ENCODE measurements around the gene GALNT16. TPM values are rescaled to one million over a fixed set of nuclear protein-coding genes. Genes with fewer than 3 reads are reported as not detected.

Gene GALNT16
- total and polyA plus RNA-seq, 2 donors (not counting 1 experiment from before 2014, with no cell fraction given): 0.09 to 3.4 TPM

DNA sequence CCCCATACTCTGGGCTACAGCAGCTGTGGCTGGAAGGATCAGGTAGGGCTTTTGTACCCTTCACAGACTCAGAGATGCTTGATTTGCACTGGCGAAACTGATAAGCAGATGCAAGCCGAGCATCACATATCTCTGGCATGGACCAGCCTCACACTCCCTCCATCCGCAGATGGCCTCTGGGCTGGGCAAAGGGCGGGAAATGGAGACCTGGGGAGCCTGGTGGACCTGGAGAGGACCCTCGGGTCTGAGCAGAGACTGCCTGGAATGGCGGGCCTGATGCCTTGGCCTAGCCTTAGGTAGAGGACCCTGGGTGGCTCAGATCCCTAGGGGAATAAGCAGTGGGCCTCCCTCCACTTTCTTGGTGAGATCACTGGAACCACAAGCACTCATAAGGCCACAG lies 53.2 kb downstream of the GALNT16 start:
- no peak for ATAC-seq (ENCODE audit: low read depth)
- Histone ChIP-seq H3K36me3 (replicated peaks in 1 of 2; ENCODE audit: control extremely low read depth in 1 of 2, control insufficient read depth in 1 of 2, extremely low read depth in 1 of 2, insufficient read depth in 2 of 2, low read length in 1 of 2) (no peaks in the 10 kb centered on the region), H3K27ac (ENCODE audit: low read length in 2 of 2) (no peak overlapping the region), H3K9ac (ENCODE audit: low read length) (no peak overlapping the region), H3K9me3 (ENCODE audit: control extremely low read depth in 1 of 3, control insufficient read depth in 2 of 3, insufficient read depth in 1 of 3, low read length in 2 of 3) (peaks cover 0 to 8% (median 0%) of the 10 kb centered on the region in 3 donors), H3K79me2 (ENCODE audit: control insufficient read depth, insufficient read depth, low read length) (no peaks in the 10 kb centered on the region), H4K20me1 (ENCODE audit: control insufficient read depth, insufficient read depth, low read length, poor library complexity, severe bottlenecking) (no peaks in the 10 kb centered on the region), H2AFZ (ENCODE audit: insufficient read depth, low read depth, low read length, poor library complexity, severe bottlenecking) (no peak overlapping the region), H3K4me3 (ENCODE audit: control extremely low read depth in 1 of 5, extremely low read depth in 1 of 5, insufficient read depth in 1 of 5, low read depth in 2 of 5, low read length in 4 of 5) (no peak overlapping the region), H3K4me1 (ENCODE audit: control insufficient read depth in 2 of 2, insufficient read depth in 2 of 2, low read length in 2 of 2) (peaks cover 4 to 7% of the 10 kb centered on the region in 2 donors), H3K27me3 (replicated peaks in 1 of 4; ENCODE audit: control extremely low read depth in 1 of 4, control insufficient read depth in 3 of 4, insufficient read depth in 4 of 4, low read length in 3 of 4) (peaks cover 0 to 14% (median 5%) of the 10 kb centered on the region in 4 experiments), H3K4me2 (replicated peaks; ENCODE audit: low read depth, low read length, poor library complexity, severe bottlenecking) (no peak overlapping the region)
- intact Hi-C loops (cut with micrococcal nuclease): no loop called here
- WGBS (ENCODE audit: insufficient coverage): 100% methylated on average over 6 of the region's 6 CpGs
- Mint-ChIP-seq H3K9me3 (ENCODE audit: insufficient read depth) (peaks cover 7% of the 10 kb centered on the region), H3K27me3 (peaks cover 18% of the 10 kb centered on the region), H3K4me3 (no peak overlapping the region), H3K27ac (no peak overlapping the region), H3K4me1 (peaks cover 15% of the 10 kb centered on the region)
- DNase-seq: no peak
- ChIA-PET POLR2A (no interaction called here), CTCF (no interaction called here)
- no peak for TF ChIP-seq EZH2 (IDR thresholded peaks at IDR 0.05; ENCODE audit: borderline replicate concordance, insufficient read depth, low read depth, low read length, poor library complexity, severe bottlenecking)
- TF ChIP-seq, protein P1, sequence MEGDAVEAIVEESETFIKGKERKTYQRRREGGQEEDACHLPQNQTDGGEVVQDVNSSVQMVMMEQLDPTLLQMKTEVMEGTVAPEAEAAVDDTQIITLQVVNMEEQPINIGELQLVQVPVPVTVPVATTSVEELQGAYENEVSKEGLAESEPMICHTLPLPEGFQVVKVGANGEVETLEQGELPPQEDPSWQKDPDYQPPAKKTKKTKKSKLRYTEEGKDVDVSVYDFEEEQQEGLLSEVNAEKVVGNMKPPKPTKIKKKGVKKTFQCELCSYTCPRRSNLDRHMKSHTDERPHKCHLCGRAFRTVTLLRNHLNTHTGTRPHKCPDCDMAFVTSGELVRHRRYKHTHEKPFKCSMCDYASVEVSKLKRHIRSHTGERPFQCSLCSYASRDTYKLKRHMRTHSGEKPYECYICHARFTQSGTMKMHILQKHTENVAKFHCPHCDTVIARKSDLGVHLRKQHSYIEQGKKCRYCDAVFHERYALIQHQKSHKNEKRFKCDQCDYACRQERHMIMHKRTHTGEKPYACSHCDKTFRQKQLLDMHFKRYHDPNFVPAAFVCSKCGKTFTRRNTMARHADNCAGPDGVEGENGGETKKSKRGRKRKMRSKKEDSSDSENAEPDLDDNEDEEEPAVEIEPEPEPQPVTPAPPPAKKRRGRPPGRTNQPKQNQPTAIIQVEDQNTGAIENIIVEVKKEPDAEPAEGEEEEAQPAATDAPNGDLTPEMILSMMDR (IDR thresholded peaks at IDR 0.05): no peak

DNA sequence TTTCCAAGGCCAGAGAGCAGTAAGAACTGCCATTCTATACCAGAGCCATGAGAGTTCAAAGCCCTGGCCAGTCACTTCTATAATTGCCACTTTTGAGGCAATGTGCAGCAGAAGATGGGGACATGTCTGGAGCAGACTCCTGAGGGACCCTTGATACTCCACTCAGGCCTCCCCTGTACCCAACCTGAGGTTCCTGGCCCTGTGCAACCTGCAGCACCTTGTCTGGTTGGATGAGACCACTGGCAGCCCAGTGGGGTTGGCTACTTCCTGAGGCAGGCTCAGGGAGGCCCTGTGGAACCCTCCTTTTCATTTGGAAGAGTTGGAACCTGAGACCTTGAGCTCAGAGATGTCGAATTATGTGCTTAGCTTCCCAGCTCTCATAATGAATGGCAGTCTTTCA lies 54.4 kb downstream of the GALNT16 start:
- TF ChIP-seq EZH2 (IDR thresholded peaks at IDR 0.05; ENCODE audit: borderline replicate concordance, insufficient read depth, low read depth, low read length, poor library complexity, severe bottlenecking): no peak
- TF ChIP-seq, protein P1 (IDR thresholded peaks at IDR 0.05): no peak
- H3K9me3 ChIP-seq (ENCODE audit: control extremely low read depth in 1 of 3, control insufficient read depth in 2 of 3, insufficient read depth in 1 of 3, low read length in 2 of 3): peaks cover 0 to 8% (median 0%) of the 10 kb centered on the region in 3 donors
- no peak overlapping the region for H2AFZ ChIP-seq (ENCODE audit: insufficient read depth, low read depth, low read length, poor library complexity, severe bottlenecking)
- H3K4me1 Mint-ChIP-seq: peaks cover 23% of the 10 kb centered on the region
- ChIA-PET POLR2A (interaction anchor here (0.6 kb wide), 1 partner anchor 28 kb away, joined by 3 read pairs; no protein-coding TSS in a partner anchor), CTCF (no interaction called here)
- no peak overlapping the region for H3K4me3 ChIP-seq (ENCODE audit: control extremely low read depth in 1 of 5, extremely low read depth in 1 of 5, insufficient read depth in 1 of 5, low read depth in 2 of 5, low read length in 4 of 5)
- H3K27ac ChIP-seq (ENCODE audit: low read length in 2 of 2): no peak overlapping the region
- peaks cover 8 to 18% of the 10 kb centered on the region in 2 donors for H3K4me1 ChIP-seq (ENCODE audit: control insufficient read depth in 2 of 2, insufficient read depth in 2 of 2, low read length in 2 of 2)
- ATAC-seq (ENCODE audit: low read depth): no peak
- H3K79me2 ChIP-seq (ENCODE audit: control insufficient read depth, insufficient read depth, low read length): no peaks in the 10 kb centered on the region
- peaks cover 15% of the 10 kb centered on the region for H3K27me3 Mint-ChIP-seq
- H3K4me3 Mint-ChIP-seq: no peak overlapping the region
- DNase-seq: no peak
- H3K36me3 ChIP-seq (replicated peaks in 1 of 2; ENCODE audit: control extremely low read depth in 1 of 2, control insufficient read depth in 1 of 2, extremely low read depth in 1 of 2, insufficient read depth in 2 of 2, low read length in 1 of 2): no peaks in the 10 kb centered on the region
- H4K20me1 ChIP-seq (ENCODE audit: control insufficient read depth, insufficient read depth, low read length, poor library complexity, severe bottlenecking): no peaks in the 10 kb centered on the region
- H3K9me3 Mint-ChIP-seq (ENCODE audit: insufficient read depth): peaks cover 7% of the 10 kb centered on the region
- H3K27ac Mint-ChIP-seq: no peak overlapping the region
- peaks cover 0 to 8% (median 4%) of the 10 kb centered on the region in 4 experiments for H3K27me3 ChIP-seq (replicated peaks in 1 of 4; ENCODE audit: control extremely low read depth in 1 of 4, control insufficient read depth in 3 of 4, insufficient read depth in 4 of 4, low read length in 3 of 4)
- 88% methylated on average over 1 of the region's 1 CpG for WGBS (ENCODE audit: insufficient coverage)
- no peak overlapping the region for H3K9ac ChIP-seq (ENCODE audit: low read length)
- H3K4me2 ChIP-seq (replicated peaks; ENCODE audit: low read depth, low read length, poor library complexity, severe bottlenecking): no peak overlapping the region
- intact Hi-C loops (cut with micrococcal nuclease): no loop called here
